ENCODE data around the gene SPTB. TPM values are rescaled to one million over a fixed set of nuclear protein-coding genes. Genes with fewer than 3 reads are reported as not detected.
A peak's percentile ranks its signal among the peaks of the same experiment; 100 is the strongest.

SPTB gene
- total RNA-seq, 1 donor from 2014 or later: not detected

DNA sequence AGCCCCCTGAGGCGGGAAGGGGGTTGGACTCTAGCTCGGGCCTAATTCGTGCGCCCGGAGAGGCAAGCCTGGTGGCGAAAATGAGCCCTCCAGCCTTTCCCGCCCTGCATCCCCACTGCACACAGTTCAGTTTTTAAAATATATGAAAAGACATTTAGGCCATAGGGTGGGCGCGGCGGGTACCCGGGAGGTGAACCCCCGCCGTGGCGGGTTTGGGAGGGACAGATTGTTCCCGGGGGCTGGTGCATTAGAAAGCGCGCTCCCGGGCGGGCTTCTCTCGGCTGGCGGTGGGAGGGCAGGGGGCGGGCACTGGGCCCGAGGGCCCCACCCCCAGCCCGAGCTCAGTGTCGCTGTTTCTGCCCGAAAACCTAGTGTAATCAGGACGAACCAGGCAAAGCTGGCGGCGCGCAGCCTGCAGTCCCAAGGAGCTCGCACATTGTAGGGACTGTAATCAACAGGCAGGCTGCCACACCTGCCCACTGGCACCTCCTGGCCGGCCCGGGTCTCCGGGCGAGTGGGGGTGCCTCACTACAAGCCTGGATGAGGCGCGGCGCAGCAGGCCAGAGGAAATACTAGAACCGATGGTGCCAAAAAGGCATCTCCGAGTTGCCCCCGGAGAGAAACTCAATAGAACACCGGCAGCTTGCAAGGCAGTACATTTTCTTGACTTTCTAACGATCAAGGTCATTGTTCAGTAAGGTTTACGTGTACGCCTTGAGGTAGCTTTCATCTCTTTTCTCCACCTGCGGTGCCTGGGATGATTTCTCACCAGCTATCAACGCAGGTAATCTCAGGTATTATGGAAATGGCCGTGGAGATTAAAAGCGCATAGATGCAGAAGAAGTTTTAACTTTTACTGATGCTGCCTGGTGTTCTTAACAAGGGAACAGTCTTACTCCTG, 764 bp upstream of the SPTB start:
- H3K27me3 ChIP-seq (ENCODE audit: control insufficient read depth, insufficient read depth, low read length): peaks cover 35% of the 10 kb centered on the region
- H3K36me3 ChIP-seq (ENCODE audit: control insufficient read depth, insufficient read depth, low read length): no peaks in the 10 kb centered on the region
- peak overlapping the region; percentile 27 for H3K4me3 ChIP-seq (ENCODE audit: low read depth, low read length)
- TF ChIP-seq, protein P1, sequence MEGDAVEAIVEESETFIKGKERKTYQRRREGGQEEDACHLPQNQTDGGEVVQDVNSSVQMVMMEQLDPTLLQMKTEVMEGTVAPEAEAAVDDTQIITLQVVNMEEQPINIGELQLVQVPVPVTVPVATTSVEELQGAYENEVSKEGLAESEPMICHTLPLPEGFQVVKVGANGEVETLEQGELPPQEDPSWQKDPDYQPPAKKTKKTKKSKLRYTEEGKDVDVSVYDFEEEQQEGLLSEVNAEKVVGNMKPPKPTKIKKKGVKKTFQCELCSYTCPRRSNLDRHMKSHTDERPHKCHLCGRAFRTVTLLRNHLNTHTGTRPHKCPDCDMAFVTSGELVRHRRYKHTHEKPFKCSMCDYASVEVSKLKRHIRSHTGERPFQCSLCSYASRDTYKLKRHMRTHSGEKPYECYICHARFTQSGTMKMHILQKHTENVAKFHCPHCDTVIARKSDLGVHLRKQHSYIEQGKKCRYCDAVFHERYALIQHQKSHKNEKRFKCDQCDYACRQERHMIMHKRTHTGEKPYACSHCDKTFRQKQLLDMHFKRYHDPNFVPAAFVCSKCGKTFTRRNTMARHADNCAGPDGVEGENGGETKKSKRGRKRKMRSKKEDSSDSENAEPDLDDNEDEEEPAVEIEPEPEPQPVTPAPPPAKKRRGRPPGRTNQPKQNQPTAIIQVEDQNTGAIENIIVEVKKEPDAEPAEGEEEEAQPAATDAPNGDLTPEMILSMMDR (IDR thresholded peaks at IDR 0.05; ENCODE audit: insufficient read depth, low read length, severe bottlenecking): no peak
- FAIRE-seq (no peak), DNase-seq (ENCODE audit: low read depth) (no peak)

DNA sequence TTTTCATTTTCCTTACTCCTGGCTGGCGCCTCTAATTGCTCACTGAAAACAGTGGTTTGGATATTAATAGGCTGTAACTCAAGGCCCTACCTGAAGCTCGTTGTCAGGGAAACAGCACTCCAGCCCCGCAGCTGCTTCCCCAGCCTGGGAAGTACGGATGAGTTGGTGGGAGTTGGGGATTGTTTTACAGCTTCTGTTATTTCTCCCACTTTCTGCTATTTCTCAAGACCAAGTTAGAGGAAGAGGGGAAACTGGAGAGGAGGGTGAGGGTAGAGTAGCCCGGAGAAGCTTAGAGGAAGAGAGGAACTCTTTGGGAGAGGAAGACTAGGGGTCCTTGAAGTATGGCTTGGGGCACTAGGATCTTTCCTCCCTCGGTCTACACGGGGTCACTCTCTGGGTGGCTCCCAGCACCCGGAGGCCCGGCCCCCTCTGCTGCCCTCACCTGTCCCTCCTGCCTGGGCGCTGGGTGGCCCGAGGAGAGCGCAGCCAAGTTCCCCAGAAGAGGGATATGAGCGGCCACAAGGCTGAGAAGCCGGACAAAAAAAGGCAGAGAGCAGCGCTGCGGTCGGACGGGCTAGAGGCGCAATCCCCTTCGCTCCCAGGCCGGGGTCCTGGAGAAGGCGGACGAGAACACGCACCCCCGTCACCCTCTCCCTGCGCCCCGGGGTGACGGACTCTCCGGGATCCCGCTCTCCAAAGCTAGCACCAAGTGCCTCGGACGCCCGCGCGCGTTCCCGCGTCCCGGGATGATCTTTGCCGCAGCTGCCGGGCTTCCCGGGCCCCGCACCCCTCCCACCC, 671 bp downstream of the SPTB start:
- no peak for DNase-seq (ENCODE audit: low read depth)
- H3K36me3 ChIP-seq (ENCODE audit: control insufficient read depth, insufficient read depth, low read length): no peaks in the 10 kb centered on the region
- no peak overlapping the region for H3K4me3 ChIP-seq (ENCODE audit: low read depth, low read length)
- TF ChIP-seq, protein P1 (IDR thresholded peaks at IDR 0.05; ENCODE audit: insufficient read depth, low read length, severe bottlenecking): no peak
- H3K27me3 ChIP-seq (ENCODE audit: control insufficient read depth, insufficient read depth, low read length): peaks cover 39% of the 10 kb centered on the region
- FAIRE-seq: no peak

DNA sequence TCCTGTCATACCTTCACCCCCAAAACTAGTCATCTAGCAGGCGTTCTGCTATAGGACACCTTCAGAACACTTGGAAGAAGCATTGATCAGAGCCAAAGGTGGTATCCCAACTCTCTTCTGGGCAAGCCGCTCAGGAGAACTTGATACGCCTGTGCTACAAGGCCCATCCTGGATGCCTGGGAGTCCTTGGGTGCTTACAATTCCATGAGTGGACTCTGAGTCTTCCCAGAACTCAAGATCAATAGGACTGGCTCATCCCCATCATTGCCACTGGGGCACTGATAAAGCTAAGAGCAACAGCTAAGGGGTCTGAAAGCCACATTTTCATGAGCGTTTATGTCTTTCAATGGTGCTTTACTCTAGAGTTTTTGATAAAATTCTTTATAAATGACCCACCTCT, 1.9 kb downstream of the SPTB start:
- DNase-seq (ENCODE audit: low read depth) (no peak), FAIRE-seq (no peak)
- Histone ChIP-seq H3K27me3 (ENCODE audit: control insufficient read depth, insufficient read depth, low read length) (peaks cover 34% of the 10 kb centered on the region), H3K36me3 (ENCODE audit: control insufficient read depth, insufficient read depth, low read length) (no peaks in the 10 kb centered on the region), H3K4me3 (ENCODE audit: low read depth, low read length) (no peak overlapping the region)
- TF ChIP-seq, protein P1 (IDR thresholded peaks at IDR 0.05; ENCODE audit: insufficient read depth, low read length, severe bottlenecking): no peak

DNA sequence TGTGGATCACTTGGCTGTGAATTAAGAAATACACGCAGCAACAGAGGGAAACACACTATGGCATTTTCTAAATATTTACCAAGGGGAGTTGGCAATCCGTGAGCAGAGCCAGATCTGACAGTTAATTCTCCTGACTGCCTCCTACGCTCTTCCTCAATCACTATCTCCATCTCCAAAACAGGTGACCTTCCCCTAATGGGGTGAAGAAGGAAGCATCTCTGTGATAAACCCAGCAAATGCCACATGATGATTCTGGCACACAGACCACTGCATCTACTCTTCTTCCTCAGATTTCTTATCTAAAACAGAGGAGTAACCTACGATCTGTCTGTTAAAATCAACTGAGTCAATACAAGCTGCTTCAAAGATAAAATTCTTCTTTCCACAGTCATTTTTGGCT, 4.4 kb downstream of the SPTB start:
- TF ChIP-seq, protein P1 (IDR thresholded peaks at IDR 0.05; ENCODE audit: insufficient read depth, low read length, severe bottlenecking): no peak
- Histone ChIP-seq H3K36me3 (ENCODE audit: control insufficient read depth, insufficient read depth, low read length) (no peaks in the 10 kb centered on the region), H3K27me3 (ENCODE audit: control insufficient read depth, insufficient read depth, low read length) (peaks cover 25% of the 10 kb centered on the region), H3K4me3 (ENCODE audit: low read depth, low read length) (no peak overlapping the region)
- DNase-seq (ENCODE audit: low read depth): no peak
- no peak for FAIRE-seq

DNA sequence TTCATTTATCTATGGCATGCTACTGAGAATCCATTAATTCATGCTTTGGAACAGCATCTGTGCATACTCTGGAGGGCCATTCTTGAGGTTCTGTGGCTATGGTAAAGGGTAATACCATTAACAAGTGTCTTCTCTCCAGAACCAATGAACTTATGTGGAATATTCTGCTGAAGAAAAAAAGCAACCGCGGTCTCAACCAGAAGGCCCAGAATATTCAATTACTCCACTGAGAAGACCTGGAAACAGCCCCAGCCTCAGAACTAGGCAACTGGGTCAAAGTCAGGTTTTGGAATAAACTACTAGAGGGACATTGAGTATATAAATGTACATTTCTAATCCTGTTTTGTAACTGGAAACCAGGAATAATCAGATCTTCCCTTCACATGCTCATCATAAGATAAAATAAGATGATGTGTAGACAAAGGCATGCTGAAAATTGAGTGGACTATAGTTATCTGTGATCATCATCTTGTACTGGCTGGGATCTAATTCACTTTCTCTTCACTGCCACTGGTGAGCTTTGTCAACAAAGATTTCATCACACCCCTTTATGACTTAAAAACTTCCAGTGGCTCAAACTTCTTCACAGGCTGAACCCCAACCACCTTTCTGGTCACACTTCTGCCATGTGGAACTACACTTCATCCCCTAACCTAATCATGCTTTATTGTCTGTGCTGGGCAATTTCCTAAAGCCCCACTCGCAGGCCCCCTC, 6.0 kb downstream of the SPTB start:
- TF ChIP-seq, protein P1 (IDR thresholded peaks at IDR 0.05; ENCODE audit: insufficient read depth, low read length, severe bottlenecking): no peak
- Histone ChIP-seq H3K4me3 (ENCODE audit: low read depth, low read length) (no peak overlapping the region), H3K36me3 (ENCODE audit: control insufficient read depth, insufficient read depth, low read length) (no peaks in the 10 kb centered on the region), H3K27me3 (ENCODE audit: control insufficient read depth, insufficient read depth, low read length) (peaks cover 16% of the 10 kb centered on the region)
- DNase-seq (ENCODE audit: low read depth): no peak
- no peak for FAIRE-seq

Data from bronchial epithelial cell (primary cell).